Adrenal gland (tissue), 5 donors: Measurements from ENCODE around the gene C10orf105.

Experiments
- POLR2A ChIP-seq, 2 donors: fragments of 450-650 bp; IDR thresholded peaks; one replicate each; pipeline ENCODE4 v1.6.1; 2017; ENCODE audit warnings: antibody characterized with exemption in 2 of 2, mild to moderate bottlenecking in 2 of 2, moderate library complexity in 1 of 2
- TF ChIP-seq, protein P1 (sequence below), 6 experiments: fragments of 450-650 bp in 4 of 6; fragments of 200-600 bp in 2 of 6; sonication (generic) in 1 of 6; IDR thresholded peaks; 1 replicate in 5 of 6; 2 replicates in 1 of 6; pipeline versions ENCODE4 v1.5.1 to v1.8.0; 2016 to 2021; ENCODE audit warnings: antibody characterized with exemption in 6 of 6, mild to moderate bottlenecking in 2 of 6, moderate library complexity in 1 of 6
- donor health status: DM: no; HTN: no; CAD: no.

DNA sequence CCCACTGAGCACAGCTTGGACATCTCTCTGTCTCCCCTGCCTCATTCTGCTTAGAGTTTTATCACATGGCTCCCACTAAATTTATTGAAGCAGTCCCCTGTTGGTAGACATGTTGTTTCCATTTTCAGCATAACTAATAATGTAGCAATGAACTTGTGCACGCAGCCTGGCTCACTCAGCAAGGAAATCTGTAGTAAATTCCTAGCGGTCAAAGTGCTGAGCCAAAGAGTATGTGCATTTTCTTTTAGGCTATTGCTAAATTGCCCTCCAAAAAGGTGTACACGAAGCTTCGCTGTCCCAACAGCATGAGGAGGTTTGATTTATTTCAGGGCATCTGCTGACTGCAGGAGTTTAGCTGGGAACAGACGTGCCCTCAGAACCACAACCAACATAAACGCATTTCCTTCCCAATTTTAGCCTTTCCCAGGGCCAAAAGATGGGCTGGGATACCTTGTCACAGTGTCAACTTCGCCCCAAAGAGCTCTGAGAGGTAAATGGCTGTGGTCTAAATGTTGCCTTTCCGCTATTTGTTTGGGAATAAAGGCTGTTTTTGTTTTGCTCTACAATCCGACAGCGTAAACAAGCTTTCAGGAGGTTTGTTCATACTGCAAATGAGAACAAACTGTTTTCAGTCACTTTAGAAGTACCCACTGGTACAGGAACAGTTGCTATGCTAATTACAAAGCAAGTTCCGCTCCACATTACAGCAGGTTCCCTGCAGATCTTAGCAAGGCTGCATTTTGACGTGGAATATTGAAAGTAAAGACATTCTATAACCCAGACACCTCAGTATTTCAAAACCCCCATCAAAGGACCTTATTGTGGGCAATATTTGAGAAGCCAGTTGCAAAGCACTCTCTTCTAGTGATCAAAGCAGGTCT, 37.0 kb upstream of the C10orf105 start:
- TF ChIP-seq, protein P1, sequence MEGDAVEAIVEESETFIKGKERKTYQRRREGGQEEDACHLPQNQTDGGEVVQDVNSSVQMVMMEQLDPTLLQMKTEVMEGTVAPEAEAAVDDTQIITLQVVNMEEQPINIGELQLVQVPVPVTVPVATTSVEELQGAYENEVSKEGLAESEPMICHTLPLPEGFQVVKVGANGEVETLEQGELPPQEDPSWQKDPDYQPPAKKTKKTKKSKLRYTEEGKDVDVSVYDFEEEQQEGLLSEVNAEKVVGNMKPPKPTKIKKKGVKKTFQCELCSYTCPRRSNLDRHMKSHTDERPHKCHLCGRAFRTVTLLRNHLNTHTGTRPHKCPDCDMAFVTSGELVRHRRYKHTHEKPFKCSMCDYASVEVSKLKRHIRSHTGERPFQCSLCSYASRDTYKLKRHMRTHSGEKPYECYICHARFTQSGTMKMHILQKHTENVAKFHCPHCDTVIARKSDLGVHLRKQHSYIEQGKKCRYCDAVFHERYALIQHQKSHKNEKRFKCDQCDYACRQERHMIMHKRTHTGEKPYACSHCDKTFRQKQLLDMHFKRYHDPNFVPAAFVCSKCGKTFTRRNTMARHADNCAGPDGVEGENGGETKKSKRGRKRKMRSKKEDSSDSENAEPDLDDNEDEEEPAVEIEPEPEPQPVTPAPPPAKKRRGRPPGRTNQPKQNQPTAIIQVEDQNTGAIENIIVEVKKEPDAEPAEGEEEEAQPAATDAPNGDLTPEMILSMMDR (IDR thresholded peaks at IDR 0.05) = no peak
- no peak for TF ChIP-seq POLR2A (IDR thresholded peaks at IDR 0.05)
